ENCODE data around the gene ARPC4.
"Not testable (repeated sequence)": the region's sequence is repeated elsewhere in the genome, so short reads cannot be mapped to it uniquely, and the experiment has no call there.

ARPC4 gene

GRCh38 chr3:9825451-9826040 lies 32.7 kb downstream of the ARPC4 start:
- no peak for DNase-seq (ENCODE audit: low read depth)

- no peak for DNase-seq (ENCODE audit: low read depth)
These were observed 34.1 kb downstream of the ARPC4 start for GRCh38 chr3:9826815-9827573.

- DNase-seq (ENCODE audit: low read depth), result no peak
These were observed 36.2 kb downstream of the ARPC4 start for GRCh38 chr3:9828801-9829755.

GRCh38 chr3:9831253-9831652 lies 38.4 kb downstream of the ARPC4 start:
- DNase-seq (ENCODE audit: low read depth), result no peak

- no peak for DNase-seq (ENCODE audit: low read depth)
These were observed 40.2 kb downstream of the ARPC4 start for GRCh38 chr3:9833078-9833477.

- DNase-seq (ENCODE audit: low read depth), result no peak
These were observed 41.9 kb downstream of the ARPC4 start for GRCh38 chr3:9834520-9835380.

- no peak for DNase-seq (ENCODE audit: low read depth)
These were observed 45.1 kb downstream of the ARPC4 start for GRCh38 chr3:9837701-9838582.

- DNase-seq (ENCODE audit: low read depth), result no peak
These were observed 46.0 kb downstream of the ARPC4 start for GRCh38 chr3:9838856-9839255.

GRCh38 chr3:9841015-9841414 lies 48.1 kb downstream of the ARPC4 start:
- no peak for DNase-seq (ENCODE audit: low read depth)

- peak; percentile 95 for DNase-seq (ENCODE audit: low read depth)
These were observed 51.0 kb downstream of the ARPC4 start, which contains the start of gene RPUSD3 for GRCh38 chr3:9843715-9844438. RPUSD3 (minus strand) TSS chr3:9844008; CDS start chr3:9843990, 18 bp downstream.

GRCh38 chr3:9846231-9846630 lies 53.3 kb downstream of the ARPC4 start:
- no peak for DNase-seq (ENCODE audit: low read depth)

- no peak for DNase-seq (ENCODE audit: low read depth)
These were observed 54.1 kb downstream of the ARPC4 start for GRCh38 chr3:9846931-9847488.

- DNase-seq (ENCODE audit: low read depth), result not testable (repeated sequence)
These were observed 55.0 kb downstream of the ARPC4 start for GRCh38 chr3:9847870-9848269.

GRCh38 chr3:9848860-9849259 lies 56.0 kb downstream of the ARPC4 start:
- DNase-seq (ENCODE audit: low read depth), result not testable (repeated sequence)

GRCh38 chr3:9851383-9851782 lies 58.5 kb downstream of the ARPC4 start:
- not testable (repeated sequence) for DNase-seq (ENCODE audit: low read depth)

- DNase-seq (ENCODE audit: low read depth), result not testable (repeated sequence)
These were observed 59.0 kb downstream of the ARPC4 start for GRCh38 chr3:9851926-9852325.

- DNase-seq (ENCODE audit: low read depth), result no peak
These were observed 59.6 kb downstream of the ARPC4 start for GRCh38 chr3:9852528-9852927.

- not testable (repeated sequence) for DNase-seq (ENCODE audit: low read depth)
These were observed 61.5 kb downstream of the ARPC4 start for GRCh38 chr3:9854291-9854940.

- DNase-seq (ENCODE audit: low read depth), result no peak
These were observed 62.7 kb downstream of the ARPC4 start for GRCh38 chr3:9855594-9855993.

All from T follicular helper cell (primary cell).